GM19455 (cell line): ENCODE measurements around the gene TAF11L3.
"Not testable (repeated sequence)": the region's sequence is repeated elsewhere in the genome, so short reads cannot be mapped to it uniquely, and the experiment has no call there.

ENCODE experiments used
- ATAC-seq: cut with Tn5 transposase; IDR thresholded peaks from one replicate; pipeline ENCODE4 v1.9.1; 2021; ENCODE audit not compliant: unreplicated experiment

TAF11L3 gene

GRCh38 chr5:17518067-17518466, at the start of gene TAF11L3:
Gene TAF11L3 (plus strand): TSS chr5:17518367.
- ATAC-seq = not testable (repeated sequence)

- ATAC-seq = no peak
Measured at GRCh38 chr5:17470064-17470463, 48.1 kb upstream of the TAF11L3 start.

GRCh38 chr5:17475064-17475463, 43.1 kb upstream of the TAF11L3 start:
- not testable (repeated sequence) for ATAC-seq

GRCh38 chr5:17477043-17477442, 41.1 kb upstream of the TAF11L3 start:
- ATAC-seq = no peak

- no peak for ATAC-seq
Measured at GRCh38 chr5:17477573-17478265, 40.4 kb upstream of the TAF11L3 start.

- no peak for ATAC-seq
Measured at GRCh38 chr5:17481378-17481777, 36.8 kb upstream of the TAF11L3 start.

- no peak for ATAC-seq
Measured at GRCh38 chr5:17482790-17483189, 35.4 kb upstream of the TAF11L3 start.

GRCh38 chr5:17486464-17487173, 31.5 kb upstream of the TAF11L3 start:
- not testable (repeated sequence) for ATAC-seq

- no peak for ATAC-seq
Measured at GRCh38 chr5:17487174-17487512, 31.0 kb upstream of the TAF11L3 start.

- ATAC-seq = not testable (repeated sequence)
Measured at GRCh38 chr5:17491257-17491656, 26.9 kb upstream of the TAF11L3 start.

- ATAC-seq = no peak
Measured at GRCh38 chr5:17492770-17493169, 25.4 kb upstream of the TAF11L3 start.

- ATAC-seq = no peak
Measured at GRCh38 chr5:17497446-17497845, 20.7 kb upstream of the TAF11L3 start.

GRCh38 chr5:17497931-17498330, 20.2 kb upstream of the TAF11L3 start, which contains the start of gene TAF11L2:
Gene TAF11L2 (plus strand): TSS chr5:17498231.
- not testable (repeated sequence) for ATAC-seq

GRCh38 chr5:17511775-17512325, 6.3 kb upstream of the TAF11L3 start:
- ATAC-seq = no peak

- not testable (repeated sequence) for ATAC-seq
Measured at GRCh38 chr5:17517526-17517925, 641 bp upstream of the TAF11L3 start.

GRCh38 chr5:17519508-17519907, 1.3 kb downstream of the TAF11L3 start:
- ATAC-seq = not testable (repeated sequence)

- ATAC-seq = not testable (repeated sequence)
Measured at GRCh38 chr5:17521501-17521900, 3.3 kb downstream of the TAF11L3 start, which contains the start of gene TAF11L4. Gene TAF11L4 (plus strand): TSS chr5:17521801.

- not testable (repeated sequence) for ATAC-seq
Measured at GRCh38 chr5:17524935-17525334, 6.8 kb downstream of the TAF11L3 start, which contains the start of gene TAF11L5. Gene TAF11L5 (plus strand): TSS chr5:17525235.

GRCh38 chr5:17526504-17526903, 8.3 kb downstream of the TAF11L3 start:
- not testable (repeated sequence) for ATAC-seq

- not testable (repeated sequence) for ATAC-seq
Measured at GRCh38 chr5:17528369-17528768, 10.2 kb downstream of the TAF11L3 start, which contains the start of gene TAF11L6. Gene TAF11L6 (plus strand): TSS chr5:17528669.
